MM.1S (cell line): ENCODE measurements around the gene CMTR1.

Experiments
- DNase-seq: peaks from one replicate; pipeline ENCODE4 v3.0.0-alpha.2; 2015
- H2AFZ ChIP-seq: fragments of 300-600 bp; sonication (generic); 2 replicates; pipeline ENCODE4 v1.6.0; 2016; ENCODE audit warnings: antibody characterized with exemption, low read length
- H3F3A ChIP-seq: fragments of 300-600 bp; sonication (generic); 2 replicates; pipeline ENCODE4 v1.6.1; 2016; ENCODE audit warnings: mild to moderate bottlenecking, antibody characterized with exemption, low read length, moderate library complexity, mixed read lengths; ENCODE audit not compliant: insufficient read depth
- H3K27ac ChIP-seq: fragments of 300-600 bp; sonication (generic); 2 replicates; pipeline ENCODE4 v1.5.1; 2016; ENCODE audit warnings: mild to moderate bottlenecking, low read length
- H3K27me3 ChIP-seq: fragments of 300-600 bp; sonication (generic); replicated peaks from 2 replicates; pipeline ENCODE4 v1.6.0; 2016; ENCODE audit warnings: low read length; ENCODE audit not compliant: insufficient read depth
- H3K36me3 ChIP-seq: fragments of 300-600 bp; sonication (generic); replicated peaks from 2 replicates; pipeline ENCODE4 v1.6.1; 2016; ENCODE audit warnings: mild to moderate bottlenecking, low read length, mixed read lengths; ENCODE audit not compliant: insufficient read depth
- H3K4me1 ChIP-seq: fragments of 300-600 bp; sonication (generic); 2 replicates; pipeline ENCODE4 v1.6.1; 2016; ENCODE audit warnings: low read length, mixed read lengths
- H3K4me2 ChIP-seq: fragments of 300-600 bp; sonication (generic); 2 replicates; pipeline ENCODE4 v1.6.0; 2016; ENCODE audit warnings: low read depth, low read length
- H3K4me3 ChIP-seq: fragments of 300-600 bp; sonication (generic); 2 replicates; pipeline ENCODE4 v1.5.1; 2016; ENCODE audit warnings: low read length, mixed read lengths
- H3K79me2 ChIP-seq: fragments of 300-600 bp; sonication (generic); 2 replicates; pipeline ENCODE4 v1.6.1; 2016; ENCODE audit warnings: mixed run types, low read length, mixed read lengths
- H3K9ac ChIP-seq: fragments of 300-600 bp; sonication (generic); 2 replicates; pipeline ENCODE4 v1.6.1; 2016; ENCODE audit warnings: low read length, mixed read lengths
- H3K9me2 ChIP-seq: fragments of 300-600 bp; sonication (generic); replicated peaks from 2 replicates; pipeline ENCODE4 v1.6.1; 2016; ENCODE audit warnings: mild to moderate bottlenecking, low read length, mixed read lengths; ENCODE audit not compliant: insufficient read depth
- H3K9me3 ChIP-seq: fragments of 300-600 bp; sonication (generic); replicated peaks from 2 replicates; pipeline ENCODE4 v1.6.1; 2016; ENCODE audit warnings: mild to moderate bottlenecking, low read length, mixed read lengths; ENCODE audit not compliant: insufficient read depth
- H4K20me1 ChIP-seq: fragments of 300-600 bp; sonication (generic); 2 replicates; pipeline ENCODE4 v1.6.1; 2016; ENCODE audit warnings: mild to moderate bottlenecking, low read length, moderate library complexity, mixed read lengths; ENCODE audit not compliant: insufficient read depth
- CTCF ChIP-seq: fragments of 300-600 bp; sonication (generic); IDR thresholded peaks from 2 replicates; pipeline ENCODE4 v1.5.1; 2016; ENCODE audit warnings: antibody characterized with exemption, low read length, mixed read lengths
- EZH2 ChIP-seq: fragments of 300-600 bp; sonication (generic); optimal IDR thresholded peaks from 2 replicates; pipeline ENCODE3; 2017; ENCODE audit warnings: low read depth, mild to moderate bottlenecking, antibody characterized with exemption, low read length, mixed read lengths
- EZH2phosphoT487 ChIP-seq: fragments of 300-600 bp; sonication (generic); IDR thresholded peaks from 2 replicates; pipeline ENCODE4 v1.6.1; 2018; ENCODE audit warnings: antibody characterized with exemption, low read length

Gene CMTR1

GRCh38 chr6:37507077-37507476 lies 74.1 kb downstream of the CMTR1 start:
- Histone ChIP-seq H3K9me2 (no peaks in the 10 kb centered on the region), H4K20me1 (no peaks in the 10 kb centered on the region), H3K79me2 (no peaks in the 10 kb centered on the region), H2AFZ (no peak overlapping the region), H3K27ac (no peak overlapping the region), H3K9ac (no peak overlapping the region), H3K4me2 (no peak overlapping the region), H3K27me3 (no peaks in the 10 kb centered on the region), H3K36me3 (no peaks in the 10 kb centered on the region), H3K4me1 (no peaks in the 10 kb centered on the region), H3K4me3 (no peak overlapping the region), H3F3A (no peaks in the 10 kb centered on the region), H3K9me3 (no peaks in the 10 kb centered on the region)
- DNase-seq: no peak
- no peak for TF ChIP-seq CTCF
- no peak for TF ChIP-seq EZH2phosphoT487
- no peak for TF ChIP-seq EZH2

- H3K36me3 ChIP-seq: no peaks in the 10 kb centered on the region
- H3K4me3 ChIP-seq: no peak overlapping the region
- H3K27me3 ChIP-seq: no peaks in the 10 kb centered on the region
- H3K79me2 ChIP-seq: no peaks in the 10 kb centered on the region
- TF ChIP-seq EZH2phosphoT487 (no peak), EZH2 (no peak), CTCF (no peak)
- H2AFZ ChIP-seq: no peak overlapping the region
- peak overlapping the region; percentile 5; the same call in 1 of the 2 replicates for H3K27ac ChIP-seq
- H3F3A ChIP-seq: no peaks in the 10 kb centered on the region
- no peaks in the 10 kb centered on the region for H3K4me1 ChIP-seq
- no peak overlapping the region for H3K9ac ChIP-seq
- H3K9me2 ChIP-seq: no peaks in the 10 kb centered on the region
- H3K9me3 ChIP-seq: no peaks in the 10 kb centered on the region
- H3K4me2 ChIP-seq: no peak overlapping the region
- DNase-seq: peak; percentile 44
- H4K20me1 ChIP-seq: no peaks in the 10 kb centered on the region
Measured at GRCh38 chr6:37507690-37508421, 74.8 kb downstream of the CMTR1 start.

- Histone ChIP-seq H3K9me2 (no peaks in the 10 kb centered on the region), H3K36me3 (no peaks in the 10 kb centered on the region), H3K27ac (no peak overlapping the region), H2AFZ (no peak overlapping the region), H4K20me1 (no peaks in the 10 kb centered on the region), H3K4me2 (no peak overlapping the region), H3K27me3 (no peaks in the 10 kb centered on the region), H3K9me3 (no peaks in the 10 kb centered on the region), H3F3A (no peaks in the 10 kb centered on the region), H3K9ac (no peak overlapping the region), H3K4me1 (no peaks in the 10 kb centered on the region), H3K79me2 (no peaks in the 10 kb centered on the region), H3K4me3 (no peak overlapping the region)
- TF ChIP-seq CTCF: no peak
- no peak for TF ChIP-seq EZH2
- no peak for TF ChIP-seq EZH2phosphoT487
- DNase-seq: no peak
Measured at GRCh38 chr6:37511201-37511600, 78.2 kb downstream of the CMTR1 start.
